HFF-Myc (cell line): ENCODE results near the gene KRT17.

ENCODE experiments used
- DNase-seq: peaks from one replicate; pipeline ENCODE4 v3.0.0-alpha.2; 2011; ENCODE audit warnings: low read depth; ENCODE audit errors: extremely low read depth
- H3K4me3 ChIP-seq: replicated peaks from 2 replicates; pipeline ENCODE4 v1.5.1; 2011; ENCODE audit warnings: low read depth, mild to moderate bottlenecking, control low read depth, low read length
- CTCF ChIP-seq: IDR thresholded peaks from 2 replicates; pipeline ENCODE4 v1.5.1; 2012; ENCODE audit warnings: mild to moderate bottlenecking, low read depth, low read length, control low read depth; ENCODE audit errors: missing control alignments

Gene KRT17

GRCh38 chr17:41638194-41638593 lies 13.8 kb upstream of the KRT17 start:
- H3K4me3 ChIP-seq, result no peak overlapping the region
- no peak for DNase-seq
- TF ChIP-seq CTCF, result no peak

- H3K4me3 ChIP-seq, result no peak overlapping the region
- DNase-seq, result no peak
- TF ChIP-seq CTCF, result no peak
Observed at GRCh38 chr17:41636652-41637051, 12.3 kb upstream of the KRT17 start.

GRCh38 chr17:41635121-41636097 lies 11.0 kb upstream of the KRT17 start:
- no peak for TF ChIP-seq CTCF
- no peak for DNase-seq
- no peak overlapping the region for H3K4me3 ChIP-seq

GRCh38 chr17:41634639-41635038 lies 10.3 kb upstream of the KRT17 start:
- no peak for DNase-seq
- TF ChIP-seq CTCF, result no peak
- no peak overlapping the region for H3K4me3 ChIP-seq

DNA sequence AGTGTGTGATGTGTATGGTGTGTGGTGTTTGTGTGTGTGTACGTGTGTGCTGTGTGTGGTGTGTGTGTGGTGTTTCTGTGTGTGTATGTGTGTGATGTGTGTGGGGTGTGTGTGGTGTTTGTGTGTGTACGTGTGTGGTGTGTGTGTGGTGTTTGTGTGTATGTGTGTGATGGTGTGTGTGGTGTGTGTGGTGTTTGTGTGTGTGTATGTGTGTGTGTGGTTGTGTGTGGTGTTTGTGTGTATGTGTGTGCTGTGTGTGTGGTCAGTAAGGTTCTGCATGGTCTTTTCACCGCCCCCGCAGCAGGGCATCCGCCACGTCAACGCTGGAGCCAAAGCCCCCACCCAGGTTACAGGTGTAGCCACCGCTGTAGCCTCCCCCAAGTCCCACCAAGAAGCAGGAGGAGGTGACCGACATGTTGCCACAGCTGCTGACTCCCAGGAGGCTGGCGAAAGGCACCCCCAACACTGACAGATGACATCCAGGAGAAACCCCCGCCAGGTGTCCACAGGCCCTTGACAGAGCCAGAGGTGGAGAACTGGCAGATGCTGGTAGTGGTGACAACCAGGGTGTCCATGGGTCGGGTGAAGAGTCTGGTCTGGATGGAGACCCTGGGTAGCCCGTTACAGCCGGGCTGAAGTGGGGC lies 9.3 kb upstream of the KRT17 start:
- no peak overlapping the region for H3K4me3 ChIP-seq
- no peak for DNase-seq
- TF ChIP-seq CTCF, result no peak

- no peak for DNase-seq
- no peak overlapping the region for H3K4me3 ChIP-seq
- TF ChIP-seq CTCF, result no peak
Observed at GRCh38 chr17:41632482-41633105, 8.2 kb upstream of the KRT17 start.
